ENCODE measurements around the gene NECTIN1. TPM values are rescaled to one million over a fixed set of nuclear protein-coding genes. Genes with fewer than 3 reads are reported as not detected.

NECTIN1 gene
- polyA plus RNA-seq, 1 donor = 29.1 TPM

- DNase-seq = no peak
Observed at GRCh38 chr11:119730789-119731386, 1.9 kb upstream of the NECTIN1 start.

GRCh38 chr11:119729951-119730613 lies 1.1 kb upstream of the NECTIN1 start:
- DNase-seq = no peak

GRCh38 chr11:119729581-119729927 lies 554 bp upstream of the NECTIN1 start:
- no peak for DNase-seq

- DNase-seq = no peak
Observed at GRCh38 chr11:119728211-119728626, 781 bp downstream of the NECTIN1 start.

- no peak for DNase-seq
Observed at GRCh38 chr11:119727523-119728151, 1.4 kb downstream of the NECTIN1 start.

GRCh38 chr11:119726585-119727522 lies 2.1 kb downstream of the NECTIN1 start:
- DNase-seq = no peak

GRCh38 chr11:119726150-119726553 lies 2.8 kb downstream of the NECTIN1 start:
- DNase-seq = no peak

- DNase-seq = no peak
Observed at GRCh38 chr11:119724956-119725355, 4.0 kb downstream of the NECTIN1 start.

- no peak for DNase-seq
Observed at GRCh38 chr11:119723952-119724325, 5.1 kb downstream of the NECTIN1 start.

- DNase-seq = no peak
Observed at GRCh38 chr11:119723243-119723951, 5.6 kb downstream of the NECTIN1 start.

GRCh38 chr11:119722281-119722794 lies 6.7 kb downstream of the NECTIN1 start:
- DNase-seq = no peak

- no peak for DNase-seq
Observed at GRCh38 chr11:119721129-119722120, 7.6 kb downstream of the NECTIN1 start.

- DNase-seq = no peak
Observed at GRCh38 chr11:119720311-119720913, 8.6 kb downstream of the NECTIN1 start.

GRCh38 chr11:119717839-119718534 lies 11.0 kb downstream of the NECTIN1 start:
- DNase-seq = no peak

- no peak for DNase-seq
Observed at GRCh38 chr11:119716582-119717498, 12.2 kb downstream of the NECTIN1 start.

GRCh38 chr11:119714590-119714989 lies 14.4 kb downstream of the NECTIN1 start:
- no peak for DNase-seq

GRCh38 chr11:119714189-119714588 lies 14.8 kb downstream of the NECTIN1 start:
- DNase-seq = no peak

GRCh38 chr11:119713359-119714040 lies 15.5 kb downstream of the NECTIN1 start:
- DNase-seq = no peak

Measured in hindlimb muscle (tissue), 1 donor.